Motor neuron (in vitro differentiated cells): ENCODE data around the gene ACIN1. TPM values are rescaled to one million over a fixed set of nuclear protein-coding genes. Genes with fewer than 3 reads are reported as not detected.
"Not testable (repeated sequence)": the region's sequence is repeated elsewhere in the genome, so short reads cannot be mapped to it uniquely, and the experiment has no call there.

Experiments
- ATAC-seq, 8 experiments: fragments of 200-7000 bp; cut with Tn5 transposase; replicated peaks in 6 of 8; 2 replicates each; pipeline ENCODE4 v1.8.0; 2021; ENCODE audit warnings: mild to moderate bottlenecking in 8 of 8, moderate library complexity in 8 of 8
- H3K27ac ChIP-seq, 2 donors: fragments of 250-450 bp; sonication (Bioruptor Pico); 2 replicates each; pipeline ENCODE4 v1.9.0; 2021; ENCODE audit warnings: antibody characterized with exemption in 2 of 2, mild to moderate bottlenecking in 2 of 2, moderate library complexity in 1 of 2
- H3K4me1 ChIP-seq, 2 donors: fragments of 250-450 bp; sonication (Bioruptor Pico); replicated peaks in 1 of 2; 2 replicates each; pipeline ENCODE4 v1.6.1; 2021; ENCODE audit warnings: antibody characterized with exemption in 2 of 2, mild to moderate bottlenecking in 2 of 2, moderate library complexity in 1 of 2
- H3K4me3 ChIP-seq, 5 donors: fragments of 250-450 bp; sonication (Bioruptor Pico); 2 replicates each; pipeline ENCODE4 v1.9.0; 2021; ENCODE audit warnings: antibody characterized with exemption in 5 of 5, mild to moderate bottlenecking in 5 of 5, moderate library complexity in 4 of 5
- WGBS, 10 experiments: fragments of 450-650 bp; shearing (Covaris generic); methylation state at CpG; one replicate each; pipeline ENCODE4 v1.0.0; 2022; 5-methylcytosine and 5-hydroxymethylcytosine counted together
- in situ Hi-C, 9 experiments: fragments of 400-800 bp; cut with MboI; loops; one replicate each; pipeline ENCODE4 v1.15.0; 2021; ENCODE audit warnings: low sequenced_read_pairs in 9 of 9, low pct_unique_long_range_greater_than_20kb in 2 of 9; ENCODE audit not compliant: unreplicated experiment in 9 of 9
- total RNA-seq, 8 experiments: library from RNA; unstranded; fragments of 300-600 nt; gene quantifications; 2 replicates each; pipeline versions ENCODE4 v1.2.3 to v1.2.4, GENCODE V29; 2022

ACIN1 gene
- total RNA-seq, 8 experiments from 2014 or later: 52.2 to 315 (median 121) TPM

DNA sequence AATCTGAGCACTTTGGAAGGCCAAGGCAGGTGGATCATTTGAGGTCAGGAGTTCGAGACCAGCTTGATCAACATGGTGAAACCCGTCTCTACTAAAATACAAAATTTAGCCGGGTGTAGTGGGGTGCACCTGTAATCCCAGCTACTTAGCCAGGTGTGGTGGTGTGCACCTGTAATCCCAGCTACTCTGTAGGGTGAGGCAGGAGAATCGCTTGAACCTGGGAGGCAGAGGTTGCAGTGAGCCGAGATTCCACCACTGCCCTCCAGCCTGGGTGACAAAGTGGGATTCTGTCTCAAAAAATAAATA lies 81.2 kb downstream of the ACIN1 start:
- ATAC-seq, in situ Hi-C loops, H3K27ac ChIP-seq, H3K4me3 ChIP-seq: not testable (repeated sequence)
- 80 to 100% (median 93%) methylated on average over 1 to 4 of the region's 5 CpGs; no CpG with 5 or more reads in 3 of the 10 experiments for WGBS, 10 experiments
- H3K4me1 ChIP-seq: peaks cover 13 to 22% of the 10 kb centered on the region in 2 donors

DNA sequence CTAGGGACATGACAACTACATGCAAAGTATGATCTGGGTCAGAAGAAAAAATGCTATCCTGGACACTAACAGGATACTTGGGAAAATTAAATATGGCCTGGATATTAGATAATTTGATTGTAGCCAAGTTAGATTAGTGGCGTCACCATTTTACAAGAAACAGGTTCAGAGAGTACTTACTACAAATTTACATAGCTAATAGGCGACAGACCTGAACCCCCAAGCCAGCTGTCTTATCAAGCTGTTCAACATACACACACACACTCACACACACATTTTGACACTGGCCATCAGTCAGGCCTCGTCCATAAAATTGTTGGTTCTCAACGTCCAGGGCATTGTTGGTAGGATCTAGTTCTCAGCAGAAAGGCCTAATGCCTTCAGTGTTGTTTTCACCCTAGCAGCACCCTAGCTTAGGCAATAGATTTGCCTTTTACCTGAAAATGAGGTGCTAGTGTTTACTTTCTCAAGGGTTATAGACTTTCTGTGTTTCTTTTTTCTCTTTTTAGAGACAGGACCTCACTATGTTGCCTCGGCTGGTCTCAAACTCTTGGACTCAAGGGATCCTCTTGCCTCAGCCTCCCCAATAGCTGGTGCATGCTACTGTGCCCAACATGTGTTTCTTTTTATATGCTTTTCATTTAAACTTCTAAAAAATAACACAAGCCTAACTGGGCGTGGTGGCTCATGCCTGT lies 81.7 kb downstream of the ACIN1 start:
- ATAC-seq: no peak
- Histone ChIP-seq H3K27ac (no peak overlapping the region), H3K4me1 (peaks cover 16 to 25% of the 10 kb centered on the region in 2 donors), H3K4me3 (no peak overlapping the region)
- WGBS, 10 experiments: 51 to 100% (median 80%) methylated on average over 1 to 5 of the region's 6 CpGs
- in situ Hi-C loops: no loop called here

DNA sequence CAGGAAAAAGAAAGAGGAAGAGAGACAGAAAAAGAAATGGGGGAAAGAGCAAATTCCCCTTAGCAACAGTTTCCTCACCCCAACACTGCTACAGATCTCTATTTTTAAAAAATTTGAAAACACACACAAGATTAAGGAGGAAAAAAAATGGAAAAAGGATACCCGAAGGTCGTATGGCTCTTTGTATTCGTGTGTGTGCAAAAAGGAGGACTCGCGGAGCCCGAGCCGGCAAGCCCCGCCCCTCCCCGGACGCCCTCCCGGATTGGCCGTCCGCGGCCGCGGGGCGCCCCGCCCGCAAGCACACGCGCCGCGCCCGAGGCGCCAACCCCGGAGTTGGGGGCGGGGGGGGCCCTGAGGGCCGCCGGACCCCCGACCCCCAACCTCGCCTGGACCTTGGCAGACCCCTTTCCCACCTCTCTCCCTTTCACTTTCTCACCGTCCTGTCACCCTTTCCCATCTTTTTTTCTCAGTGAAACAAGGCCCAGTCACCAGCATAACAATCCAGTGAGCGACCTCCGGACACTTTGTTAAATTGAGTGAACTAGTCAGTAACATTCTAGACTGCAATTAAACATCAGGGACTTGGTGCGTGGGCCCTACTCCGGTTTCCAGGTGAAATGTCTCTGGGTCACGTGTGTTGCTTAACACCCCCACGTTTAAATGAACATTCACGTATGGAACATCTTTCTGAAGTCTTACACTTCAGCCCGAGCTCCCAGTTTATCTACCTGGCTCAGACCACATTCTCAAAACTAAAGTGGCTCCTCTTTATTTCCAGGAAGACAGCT lies 84.8 kb downstream of the ACIN1 start, which contains the start of gene C14orf93:
Gene C14orf93 (minus strand): TSS at position 205 of the 788 bp plus-strand sequence. CDS start 11,120 bp downstream, outside the sequence.
- in situ Hi-C loops: no loop called here
- peak; percentile 4 to 20 (median 14) for ATAC-seq
- H3K4me3 ChIP-seq: peak within 1 kb of the TSS; percentile 20 to 40 (median 35)
- H3K4me1 ChIP-seq: peaks cover 30 to 38% of the 10 kb centered on the region in 2 donors
- 5 to 80% (median 11%) methylated on average over 2 to 19 of the region's 40 CpGs; no CpG with 5 or more reads in 1 of the 10 experiments for WGBS, 10 experiments
- peak within 1 kb of the TSS; percentile 16 to 49 for H3K27ac ChIP-seq

DNA sequence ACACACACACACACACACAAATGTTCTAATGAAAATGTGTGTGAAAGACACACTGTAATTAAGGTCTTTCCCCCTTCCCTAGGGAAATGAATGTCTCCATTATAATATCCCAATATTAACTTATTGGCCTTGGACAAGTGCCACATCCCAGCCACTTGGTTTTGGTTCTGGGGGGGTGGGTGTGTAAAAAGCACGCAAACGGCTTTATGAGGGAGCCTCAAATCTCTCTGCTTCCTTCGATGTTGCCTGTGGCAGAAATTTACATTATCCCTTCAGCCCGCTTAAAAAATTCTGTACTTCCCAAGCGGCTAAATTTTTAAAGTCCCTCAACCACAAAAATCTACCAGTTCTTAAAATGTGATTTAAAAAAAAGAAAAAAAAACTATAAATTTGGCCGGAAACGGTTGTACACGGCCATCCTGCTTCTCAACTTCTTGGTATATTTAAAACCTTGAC lies 85.4 kb downstream of the ACIN1 start:
- peak overlapping the region; percentile 16 to 49 for H3K27ac ChIP-seq
- peak overlapping the region; percentile 20 to 40 (median 35) for H3K4me3 ChIP-seq
- no peak for ATAC-seq
- in situ Hi-C loops: no loop called here
- WGBS, 10 experiments: 0 to 46% (median 14%) methylated on average over 2 to 8 of the region's 8 CpGs
- peaks cover 30 to 38% of the 10 kb centered on the region in 2 donors for H3K4me1 ChIP-seq

DNA sequence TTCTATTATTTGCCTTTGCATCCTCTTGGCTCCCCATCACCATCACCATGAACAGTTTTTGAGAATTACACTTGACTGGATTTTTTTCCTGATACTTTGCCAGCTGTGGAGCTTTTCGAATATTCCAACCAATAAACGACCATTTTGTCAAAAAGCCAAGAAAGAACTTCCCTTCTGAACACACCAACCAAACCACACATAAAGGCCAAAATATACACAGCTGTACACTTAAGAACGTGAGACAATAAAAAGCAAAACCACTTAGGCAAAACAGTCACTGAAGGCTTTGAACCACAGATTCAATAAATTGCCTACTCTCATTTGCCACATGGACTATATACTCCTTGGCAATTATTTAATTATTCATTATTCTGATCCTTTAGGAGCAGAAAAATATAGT lies 86.1 kb downstream of the ACIN1 start:
- ATAC-seq: no peak
- Histone ChIP-seq H3K27ac (no peak overlapping the region), H3K4me3 (no peak overlapping the region), H3K4me1 (peaks cover 30 to 38% of the 10 kb centered on the region in 2 donors)
- WGBS, 10 experiments: 4 to 100% (median 70%) methylated on average over 1 to 3 of the region's 3 CpGs; no CpG with 5 or more reads in 1 of the 10 experiments
- in situ Hi-C loops: no loop called here

Other genes with a start within 250 kb of the ACIN1 start
- 10 to 100 TPM in 4 of 8 experiments, 1 to 10 TPM in 4; 3.9 to 55.5 (median 29.2) TPM for gene LRP10, start 223.4 kb downstream of the ACIN1 start, total RNA-seq
- gene REM2, start 211.9 kb downstream of the ACIN1 start, total RNA-seq: 10 to 100 TPM in 4 of 8 experiments, 1 to 10 TPM in 3, under 1 TPM in 1; 0.92 to 16.1 (median 7.2) TPM
- gene RBM23, start 176.0 kb downstream of the ACIN1 start, total RNA-seq: 10 to 100 TPM; 41.7 to 90.1 (median 56.0) TPM
- 100 to 1,000 TPM in 2 of 8 experiments, 10 to 100 TPM in 6; 49.3 to 108 (median 83.0) TPM for gene PRMT5, start 165.8 kb downstream of the ACIN1 start, total RNA-seq
- 10 to 100 TPM in 5 of 8 experiments, 1 to 10 TPM in 3; 7.1 to 29.1 (median 12.7) TPM for gene HAUS4, start 138.0 kb downstream of the ACIN1 start, total RNA-seq
- 10 to 100 TPM in 4 of 8 experiments, 1 to 10 TPM in 4; 2.5 to 31.4 (median 8.9) TPM for gene AJUBA, start 112.6 kb downstream of the ACIN1 start, total RNA-seq
- gene C14orf93, start 85.0 kb downstream of the ACIN1 start, total RNA-seq: 10 to 100 TPM in 1 of 8 experiments, 1 to 10 TPM in 7; 6.1 to 11.9 (median 7.1) TPM
- gene PSMB5, start 60.2 kb downstream of the ACIN1 start, total RNA-seq: 100 to 1,000 TPM; 109 to 312 (median 143) TPM
- gene PSMB11, start 52.9 kb downstream of the ACIN1 start, total RNA-seq: under 1 TPM in 6 of 8 experiments, not detected in 2; 0.05 to 0.76 (median 0.17) TPM
- gene CDH24, start 37.6 kb downstream of the ACIN1 start, total RNA-seq: 10 to 100 TPM in 4 of 8 experiments, 1 to 10 TPM in 4; 5.3 to 24.4 (median 11.0) TPM
- gene C14orf119, start 369 bp upstream of the ACIN1 start, total RNA-seq: 100 to 1,000 TPM in 1 of 8 experiments, 10 to 100 TPM in 7; 13.4 to 113 (median 35.1) TPM
- gene CIROP, start 9.9 kb upstream of the ACIN1 start, total RNA-seq: under 1 TPM in 6 of 8 experiments, not detected in 2; 0.05 to 0.22 (median 0.18) TPM
- 1 to 10 TPM in 1 of 8 experiments, under 1 TPM in 1, not detected in 6; 0.52 to 1.6 TPM for gene CEBPE, start 24.1 kb upstream of the ACIN1 start, total RNA-seq
- 10 to 100 TPM in 3 of 8 experiments, 1 to 10 TPM in 4, under 1 TPM in 1; 0.96 to 55.9 (median 3.4) TPM for gene SLC7A8, start 88.5 kb upstream of the ACIN1 start, total RNA-seq
- not detected for gene RNF212B, start 142.8 kb upstream of the ACIN1 start, total RNA-seq
- gene HOMEZ, start 191.0 kb upstream of the ACIN1 start, total RNA-seq: 1 to 10 TPM; 3.5 to 9.9 (median 7.4) TPM
- 10 to 100 TPM in 6 of 8 experiments, 1 to 10 TPM in 2; 6.1 to 21.3 (median 12.6) TPM for gene PPP1R3E, start 207.7 kb upstream of the ACIN1 start, total RNA-seq
- gene BCL2L2, start 211.7 kb upstream of the ACIN1 start, total RNA-seq: 10 to 100 TPM; 12.6 to 37.7 (median 19.0) TPM
- gene PABPN1, start 226.3 kb upstream of the ACIN1 start, total RNA-seq: 100 to 1,000 TPM in 4 of 8 experiments, 10 to 100 TPM in 4; 57.2 to 162 (median 91.9) TPM